ENCODE measurements around the gene ATN1. TPM values are rescaled to one million over a fixed set of nuclear protein-coding genes. Genes with fewer than 3 reads are reported as not detected.

The ATN1 gene
- total and polyA plus RNA-seq, 9 of the 15 experiments (the other 6 are each of a cell fraction or from before 2014, with no cell fraction given): 0.15 to 49.8 (median 2.7) TPM

DNA sequence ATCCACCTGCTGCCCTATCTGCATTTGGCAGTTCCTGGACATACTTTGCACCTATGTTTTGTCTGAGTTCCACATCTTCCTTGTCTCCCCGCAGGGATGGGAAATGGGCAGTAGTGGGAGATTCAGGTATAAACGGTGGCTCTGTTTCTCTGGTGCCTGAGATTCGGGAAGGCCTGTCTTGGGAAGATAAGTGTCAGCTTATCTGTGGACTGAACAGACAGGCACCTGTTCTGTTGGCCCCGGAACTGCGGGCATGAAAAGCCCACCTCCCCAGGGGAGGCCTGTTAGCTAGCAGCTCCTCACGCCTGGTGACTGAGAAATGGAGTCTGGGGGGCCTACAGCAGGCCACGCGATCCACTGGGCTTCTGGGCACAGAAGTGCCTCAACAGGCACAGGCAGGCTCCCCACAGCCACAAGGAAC lies 36.9 kb downstream of the ATN1 start (continued):
- TF ChIP-seq, protein P1, sequence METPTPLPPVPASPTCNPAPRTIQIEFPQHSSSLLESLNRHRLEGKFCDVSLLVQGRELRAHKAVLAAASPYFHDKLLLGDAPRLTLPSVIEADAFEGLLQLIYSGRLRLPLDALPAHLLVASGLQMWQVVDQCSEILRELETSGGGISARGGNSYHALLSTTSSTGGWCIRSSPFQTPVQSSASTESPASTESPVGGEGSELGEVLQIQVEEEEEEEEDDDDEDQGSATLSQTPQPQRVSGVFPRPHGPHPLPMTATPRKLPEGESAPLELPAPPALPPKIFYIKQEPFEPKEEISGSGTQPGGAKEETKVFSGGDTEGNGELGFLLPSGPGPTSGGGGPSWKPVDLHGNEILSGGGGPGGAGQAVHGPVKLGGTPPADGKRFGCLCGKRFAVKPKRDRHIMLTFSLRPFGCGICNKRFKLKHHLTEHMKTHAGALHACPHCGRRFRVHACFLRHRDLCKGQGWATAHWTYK (CRISPR knock-in tag; IDR thresholded peaks at IDR 0.05): no peak
- TF ChIP-seq ZNF668 (CRISPR knock-in tag; IDR thresholded peaks at IDR 0.05) (no peak), ASH1L (IDR thresholded peaks at IDR 0.05; ENCODE audit: borderline replicate concordance, low read depth, partially characterized antibody) (no peak), MEF2A (IDR thresholded peaks at IDR 0.05; ENCODE audit: control insufficient read depth, low read depth, low read length) (no peak), JUNB (CRISPR knock-in tag; conservative IDR thresholded peaks at IDR 0.05) (no peak), TOE1 (IDR thresholded peaks at IDR 0.05; ENCODE audit: borderline replicate concordance) (no peak), TOE1 (CRISPR knock-in tag; IDR thresholded peaks at IDR 0.05; ENCODE audit: borderline replicate concordance, low read depth) (no peak), KLF10 (CRISPR knock-in tag; IDR thresholded peaks at IDR 0.05) (no peak), ZNF197 (CRISPR knock-in tag; IDR thresholded peaks at IDR 0.05; ENCODE audit: low read depth) (no peak), DNMT1 (IDR thresholded peaks at IDR 0.05) (no peak), SAP30 (IDR thresholded peaks at IDR 0.05; ENCODE audit: borderline replicate concordance, insufficient read depth, low read depth, low read length, poor library complexity, severe bottlenecking) (no peak), NFE2L1 (tag; IDR thresholded peaks at IDR 0.05; ENCODE audit: borderline replicate concordance, low read depth) (no peak), HDAC8 (tag; IDR thresholded peaks at IDR 0.05) (no peak), NRF1 (conservative IDR thresholded peaks at IDR 0.05 in 1 of 2, IDR thresholded peaks at IDR 0.05 in 1 of 2) (no peak), SMAD3 (CRISPR knock-in tag; conservative IDR thresholded peaks at IDR 0.05) (no peak), IFI16 (CRISPR knock-in tag; IDR thresholded peaks at IDR 0.05) (no peak), ZNF79 (CRISPR knock-in tag; IDR thresholded peaks at IDR 0.05; ENCODE audit: low read depth) (no peak), PHB (CRISPR knock-in tag; IDR thresholded peaks at IDR 0.05) (no peak), POLR2G (IDR thresholded peaks at IDR 0.05; ENCODE audit: low read depth, low read length) (peak; percentile 61; the same call in 1 of the 2 replicates)
- TF ChIP-seq, protein P2, sequence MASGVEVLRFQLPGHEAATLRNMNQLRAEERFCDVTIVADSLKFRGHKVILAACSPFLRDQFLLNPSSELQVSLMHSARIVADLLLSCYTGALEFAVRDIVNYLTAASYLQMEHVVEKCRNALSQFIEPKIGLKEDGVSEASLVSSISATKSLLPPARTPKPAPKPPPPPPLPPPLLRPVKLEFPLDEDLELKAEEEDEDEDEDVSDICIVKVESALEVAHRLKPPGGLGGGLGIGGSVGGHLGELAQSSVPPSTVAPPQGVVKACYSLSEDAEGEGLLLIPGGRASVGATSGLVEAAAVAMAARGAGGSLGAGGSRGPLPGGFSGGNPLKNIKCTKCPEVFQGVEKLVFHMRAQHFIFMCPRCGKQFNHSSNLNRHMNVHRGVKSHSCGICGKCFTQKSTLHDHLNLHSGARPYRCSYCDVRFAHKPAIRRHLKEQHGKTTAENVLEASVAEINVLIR (CRISPR knock-in tag; IDR thresholded peaks at IDR 0.05): no peak
- TF ChIP-seq, protein P3, sequence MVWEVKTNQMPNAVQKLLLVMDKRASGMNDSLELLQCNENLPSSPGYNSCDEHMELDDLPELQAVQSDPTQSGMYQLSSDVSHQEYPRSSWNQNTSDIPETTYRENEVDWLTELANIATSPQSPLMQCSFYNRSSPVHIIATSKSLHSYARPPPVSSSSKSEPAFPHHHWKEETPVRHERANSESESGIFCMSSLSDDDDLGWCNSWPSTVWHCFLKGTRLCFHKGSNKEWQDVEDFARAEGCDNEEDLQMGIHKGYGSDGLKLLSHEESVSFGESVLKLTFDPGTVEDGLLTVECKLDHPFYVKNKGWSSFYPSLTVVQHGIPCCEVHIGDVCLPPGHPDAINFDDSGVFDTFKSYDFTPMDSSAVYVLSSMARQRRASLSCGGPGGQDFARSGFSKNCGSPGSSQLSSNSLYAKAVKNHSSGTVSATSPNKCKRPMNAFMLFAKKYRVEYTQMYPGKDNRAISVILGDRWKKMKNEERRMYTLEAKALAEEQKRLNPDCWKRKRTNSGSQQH (CRISPR knock-in tag; IDR thresholded peaks at IDR 0.05): no peak
- TF ChIP-seq, protein P4, sequence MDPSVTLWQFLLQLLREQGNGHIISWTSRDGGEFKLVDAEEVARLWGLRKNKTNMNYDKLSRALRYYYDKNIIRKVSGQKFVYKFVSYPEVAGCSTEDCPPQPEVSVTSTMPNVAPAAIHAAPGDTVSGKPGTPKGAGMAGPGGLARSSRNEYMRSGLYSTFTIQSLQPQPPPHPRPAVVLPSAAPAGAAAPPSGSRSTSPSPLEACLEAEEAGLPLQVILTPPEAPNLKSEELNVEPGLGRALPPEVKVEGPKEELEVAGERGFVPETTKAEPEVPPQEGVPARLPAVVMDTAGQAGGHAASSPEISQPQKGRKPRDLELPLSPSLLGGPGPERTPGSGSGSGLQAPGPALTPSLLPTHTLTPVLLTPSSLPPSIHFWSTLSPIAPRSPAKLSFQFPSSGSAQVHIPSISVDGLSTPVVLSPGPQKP (CRISPR knock-in tag; IDR thresholded peaks at IDR 0.05): no peak
- TF ChIP-seq, protein P5, sequence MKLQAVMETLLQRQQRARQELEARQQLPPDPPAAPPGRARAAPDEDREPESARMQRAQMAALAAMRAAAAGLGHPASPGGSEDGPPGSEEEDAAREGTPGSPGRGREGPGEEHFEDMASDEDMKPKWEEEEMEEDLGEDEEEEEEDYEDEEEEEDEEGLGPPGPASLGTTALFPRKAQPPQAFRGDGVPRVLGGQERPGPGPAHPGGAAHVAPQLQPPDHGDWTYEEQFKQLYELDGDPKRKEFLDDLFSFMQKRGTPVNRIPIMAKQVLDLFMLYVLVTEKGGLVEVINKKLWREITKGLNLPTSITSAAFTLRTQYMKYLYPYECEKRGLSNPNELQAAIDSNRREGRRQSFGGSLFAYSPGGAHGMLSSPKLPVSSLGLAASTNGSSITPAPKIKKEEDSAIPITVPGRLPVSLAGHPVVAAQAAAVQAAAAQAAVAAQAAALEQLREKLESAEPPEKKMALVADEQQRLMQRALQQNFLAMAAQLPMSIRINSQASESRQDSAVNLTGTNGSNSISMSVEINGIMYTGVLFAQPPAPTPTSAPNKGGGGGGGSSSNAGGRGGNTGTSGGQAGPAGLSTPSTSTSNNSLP (IDR thresholded peaks at IDR 0.05; ENCODE audit: borderline replicate concordance, low read depth, low read length): no peak

Measured in K562 (cell line).